Thoracic aorta (tissue), 2 donors: ENCODE results near the gene MAP7D1. TPM values are rescaled to one million over a fixed set of nuclear protein-coding genes. Genes with fewer than 3 reads are reported as not detected.

Experiments
- ATAC-seq: fragments of 150-250 bp; one replicate; pipeline ENCODE4 v1.8.0; 2017; ENCODE audit warnings: low read depth; ENCODE audit not compliant: insufficient number of reproducible peaks, low FRiP score
- DNase-seq: peaks from one replicate; pipeline ENCODE4 v3.0.0-alpha.2; 2020; ENCODE audit warnings: low spot score
- H3K27ac ChIP-seq, 2 donors: fragments of 200-600 bp; sonication (generic); 1 replicate in 1 of 2; 2 replicates in 1 of 2; pipeline ENCODE4 v1.5.1; 2016; ENCODE audit warnings: mild to moderate bottlenecking in 2 of 2, moderate library complexity in 2 of 2
- H3K27me3 ChIP-seq: fragments of 200-600 bp; sonication (generic); replicated peaks from 2 replicates; pipeline ENCODE4 v1.6.0; 2016; ENCODE audit warnings: mild to moderate bottlenecking; ENCODE audit not compliant: insufficient read depth
- H3K36me3 ChIP-seq: fragments of 200-600 bp; sonication (generic); one replicate; pipeline ENCODE4 v1.5.1; 2016
- H3K4me1 ChIP-seq, 2 donors: fragments of 200-600 bp; sonication (generic); 1 replicate in 1 of 2; 2 replicates in 1 of 2; pipeline versions ENCODE4 v1.5.1 to v1.6.0; 2016; ENCODE audit warnings: low read depth in 2 of 2, mild to moderate bottlenecking in 1 of 2; ENCODE audit not compliant: control insufficient read depth in 1 of 2
- H3K4me3 ChIP-seq: fragments of 200-600 bp; sonication (generic); 2 replicates; pipeline ENCODE4 v1.5.1; 2016; ENCODE audit warnings: mild to moderate bottlenecking
- H3K9me3 ChIP-seq: fragments of 200-600 bp; sonication (generic); 2 replicates; pipeline ENCODE4 v1.5.1; 2016
- CTCF ChIP-seq: fragments of 200-600 bp; sonication (generic); IDR thresholded peaks from one replicate; pipeline ENCODE4 v1.5.1; 2019; ENCODE audit warnings: antibody characterized with exemption
- total RNA-seq, 2 donors: library from RNA; depleted of rRNA; stranded (reverse); fragments of >200 nt; gene quantifications; one replicate each; pipeline versions ENCODE4 v1.1.0 to v1.2.3, GENCODE V29; 2016

Gene MAP7D1
- total RNA-seq, 2 donors from 2014 or later = 170 to 186 TPM

GRCh38 chr1:36111151-36111550 is 44.8 kb upstream of the MAP7D1 start:
- Histone ChIP-seq H3K4me1 (peaks cover 10 to 20% of the 10 kb centered on the region in 2 donors), H3K36me3 (no peaks in the 10 kb centered on the region), H3K27me3 (no peaks in the 10 kb centered on the region), H3K27ac (no peak overlapping the region), H3K9me3 (no peaks in the 10 kb centered on the region), H3K4me3 (no peak overlapping the region)
- DNase-seq (no peak), ATAC-seq (no peak)
- no peak for TF ChIP-seq CTCF

- H3K27ac ChIP-seq = no peak overlapping the region
- ATAC-seq (no peak), DNase-seq (no peak)
- H3K36me3 ChIP-seq = no peaks in the 10 kb centered on the region
- H3K4me1 ChIP-seq = peaks cover 17 to 36% of the 10 kb centered on the region in 2 donors
- no peak for TF ChIP-seq CTCF
- no peaks in the 10 kb centered on the region for H3K27me3 ChIP-seq
- H3K9me3 ChIP-seq = no peaks in the 10 kb centered on the region
- H3K4me3 ChIP-seq = no peak overlapping the region
Measured at GRCh38 chr1:36112823-36113222, 43.1 kb upstream of the MAP7D1 start.

- H3K4me1 ChIP-seq = peaks cover 19 to 52% of the 10 kb centered on the region in 2 donors
- no peaks in the 10 kb centered on the region for H3K36me3 ChIP-seq
- ATAC-seq = no peak
- H3K9me3 ChIP-seq = no peaks in the 10 kb centered on the region
- peak overlapping the region; percentile 90 to 96 for H3K27ac ChIP-seq
- TF ChIP-seq CTCF = no peak
- DNase-seq = no peak
- H3K4me3 ChIP-seq = no peak overlapping the region
- no peaks in the 10 kb centered on the region for H3K27me3 ChIP-seq
Measured at GRCh38 chr1:36114371-36114770, 41.6 kb upstream of the MAP7D1 start.

- H3K4me1 ChIP-seq = peaks cover 27 to 60% of the 10 kb centered on the region in 2 donors
- ATAC-seq = peak; percentile 56
Measured at GRCh38 chr1:36115200-36115669, 40.7 kb upstream of the MAP7D1 start.

GRCh38 chr1:36115931-36116330 is 40.0 kb upstream of the MAP7D1 start:
- no peak for DNase-seq
- H3K27ac ChIP-seq = peak overlapping the region; percentile 90 to 96
- no peak for TF ChIP-seq CTCF
- no peak overlapping the region for H3K4me3 ChIP-seq
- H3K9me3 ChIP-seq = no peaks in the 10 kb centered on the region
- peaks cover 27 to 63% of the 10 kb centered on the region in 2 donors for H3K4me1 ChIP-seq
- no peaks in the 10 kb centered on the region for H3K27me3 ChIP-seq
- ATAC-seq = no peak
- no peaks in the 10 kb centered on the region for H3K36me3 ChIP-seq

More at GRCh38 chr1:36115200-36115669, 40.7 kb upstream of the MAP7D1 start:
- DNase-seq = peak; percentile 41
- Histone ChIP-seq H3K27me3 (no peaks in the 10 kb centered on the region), H3K9me3 (no peaks in the 10 kb centered on the region), H3K4me3 (peak overlapping the region; percentile 46), H3K27ac (peak overlapping the region; percentile 90 to 96), H3K36me3 (no peaks in the 10 kb centered on the region)
- no peak for TF ChIP-seq CTCF
